ENCODE results near the gene SYT15.
"Not testable (repeated sequence)": the region's sequence is repeated elsewhere in the genome, so short reads cannot be mapped to it uniquely, and the experiment has no call there.

SYT15 gene

DNA sequence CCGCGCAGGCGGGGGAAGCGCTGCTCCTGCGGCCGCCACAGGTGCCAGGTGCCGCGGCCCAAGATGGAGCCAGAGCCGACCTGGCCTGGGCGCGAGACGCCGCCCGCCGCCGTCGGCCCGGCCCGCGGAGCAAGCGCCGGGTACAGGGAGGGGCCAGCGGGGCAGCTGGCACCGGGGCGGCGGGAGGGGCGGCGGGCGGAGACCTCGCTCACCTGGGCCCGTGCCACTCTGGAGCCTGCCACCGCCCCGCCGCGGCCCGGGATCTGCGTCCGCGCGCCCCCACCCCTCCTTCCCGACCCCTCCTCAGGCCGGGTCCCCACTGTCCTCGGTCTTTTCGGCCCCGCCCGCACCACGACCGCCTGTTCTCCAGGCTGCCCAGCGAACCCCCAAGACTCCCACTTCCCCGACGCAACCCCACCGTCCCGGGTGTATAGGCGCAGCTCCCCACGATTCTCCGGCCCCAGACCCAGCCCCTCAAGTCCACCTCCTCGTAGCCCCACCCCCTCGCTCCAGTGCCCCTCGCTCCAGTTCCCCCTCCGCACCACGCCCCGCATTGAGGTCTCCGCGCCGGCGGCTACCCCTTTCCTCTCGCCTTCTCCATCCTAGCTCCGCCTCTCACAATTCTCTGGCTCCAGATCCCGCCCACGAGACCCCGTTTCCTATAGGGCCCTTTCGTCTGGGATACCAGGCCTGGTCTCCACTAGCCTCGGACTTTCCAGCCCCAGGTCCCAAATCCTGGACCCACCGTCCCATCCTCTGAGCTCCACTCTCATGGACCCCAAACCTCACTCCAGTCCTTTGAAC is 22.2 kb upstream of the SYT15 start, which contains the start of gene GPRIN2:
Gene GPRIN2 (minus strand): TSS at position 144 of the 804 bp plus-strand sequence. CDS start 5,922 bp downstream, outside the sequence.
- DNase-seq (ENCODE audit: low spot score): no peak

DNA sequence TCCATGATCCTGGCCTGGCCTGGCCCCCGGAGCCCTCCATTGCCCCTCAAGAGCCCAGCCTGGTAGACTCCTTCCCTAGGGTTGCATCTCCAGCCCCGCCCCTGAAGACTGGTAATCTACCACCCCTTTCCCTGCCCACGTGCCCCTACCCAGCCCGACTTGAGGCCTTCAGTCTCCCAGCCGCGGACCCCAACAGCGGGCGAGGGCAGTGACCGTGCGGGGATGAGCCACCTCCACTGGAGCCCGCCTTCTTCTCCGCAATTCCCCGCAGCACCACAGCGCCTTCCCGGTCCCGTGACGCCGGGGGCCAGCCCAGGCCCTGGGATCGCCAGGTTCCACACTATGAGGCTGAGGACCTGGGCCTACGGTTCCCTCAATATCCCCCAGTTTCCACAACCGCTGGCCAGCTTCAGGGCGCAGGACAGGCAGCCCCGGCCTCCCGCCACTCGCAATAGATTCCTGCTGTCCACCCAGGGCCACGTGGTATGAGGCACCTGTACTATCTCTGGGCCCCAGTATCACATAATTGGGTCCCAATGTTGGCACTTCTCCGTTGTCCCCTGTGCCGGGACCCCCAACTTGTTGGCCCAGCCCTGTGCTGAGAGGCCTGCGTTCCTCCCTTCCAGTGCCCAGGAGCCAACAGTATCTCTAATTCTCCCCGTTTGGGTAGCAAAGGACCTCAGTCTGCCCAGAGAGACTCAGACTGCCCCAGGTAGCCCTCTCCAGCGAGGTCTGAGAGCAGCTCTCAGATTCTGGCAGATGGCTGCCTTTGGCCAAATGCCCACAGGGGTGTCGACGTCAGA is 21.4 kb upstream of the SYT15 start:
- DNase-seq (ENCODE audit: low spot score): no peak

DNA sequence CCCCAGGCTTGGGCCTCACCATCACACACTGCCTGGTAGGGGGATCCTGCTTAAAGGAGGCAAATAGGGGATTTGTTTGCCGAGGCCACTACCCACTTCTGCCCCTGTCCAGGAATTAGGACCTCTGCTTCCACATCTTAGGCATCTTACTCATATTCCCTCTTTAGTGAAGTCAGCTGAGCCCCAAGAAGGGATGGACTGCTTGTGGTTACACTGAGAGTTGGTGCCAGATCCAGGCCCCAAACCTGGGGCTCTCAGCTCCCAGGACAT is 20.9 kb upstream of the SYT15 start:
- DNase-seq (ENCODE audit: low spot score): no peak

DNA sequence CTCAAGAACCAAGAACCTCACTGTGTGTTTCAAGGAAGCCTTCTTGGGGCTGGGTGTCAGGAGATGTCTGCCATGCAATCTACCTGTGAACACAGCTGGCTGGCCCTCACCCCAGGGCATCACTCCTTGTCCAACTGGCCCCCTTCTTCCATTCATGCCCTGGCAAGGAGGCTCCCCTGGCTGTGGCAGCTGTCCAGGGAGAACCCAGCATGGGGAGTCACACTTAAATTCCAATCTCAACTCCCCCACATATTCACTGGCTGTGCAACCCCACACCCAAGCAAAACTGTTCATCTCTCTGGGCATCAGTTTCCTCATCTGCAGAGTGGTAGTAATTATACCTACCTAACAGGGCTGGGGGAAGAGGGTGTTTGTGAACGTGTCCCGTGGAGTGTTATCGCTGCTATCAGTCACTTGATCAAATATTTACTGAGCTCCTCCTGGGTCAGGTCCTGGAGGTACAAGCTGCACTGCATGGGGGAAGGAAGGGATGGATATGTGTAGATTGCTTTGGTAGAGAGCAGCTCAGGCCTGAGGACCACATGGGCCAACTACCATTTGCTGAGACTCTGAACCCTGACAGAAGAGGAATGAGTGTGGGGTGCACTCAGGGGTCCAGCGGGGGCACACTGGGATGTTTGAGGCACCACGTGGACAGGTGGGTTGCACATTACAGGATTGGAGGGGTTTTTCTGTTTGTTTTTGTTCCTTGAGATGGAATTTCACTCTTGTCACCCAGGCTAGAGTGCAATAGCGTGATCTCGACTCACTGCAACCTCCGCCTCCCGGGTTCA is 20.3 kb upstream of the SYT15 start:
- no peak for DNase-seq (ENCODE audit: low spot score)

DNA sequence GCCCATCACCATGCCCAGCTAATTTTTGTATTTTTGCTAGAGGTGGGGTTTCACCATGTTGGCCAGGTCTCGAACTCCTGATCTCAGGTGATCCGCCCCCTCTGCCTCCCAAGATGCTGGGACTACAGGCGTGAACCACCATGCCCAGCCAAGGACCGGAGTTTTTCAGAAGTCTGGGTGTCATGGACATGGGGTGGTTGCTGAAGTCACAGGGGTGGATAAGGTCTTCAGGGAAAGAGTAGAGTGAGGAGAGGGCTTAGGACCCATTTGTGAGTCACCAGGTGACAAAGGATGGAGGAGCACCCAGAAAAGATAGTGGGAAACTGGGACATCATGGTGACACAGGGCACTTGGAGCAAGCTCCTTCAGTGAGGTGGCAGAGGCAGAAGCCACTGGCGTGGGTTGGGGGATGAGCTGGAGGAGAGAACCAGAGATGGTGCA is 19.7 kb upstream of the SYT15 start:
- DNase-seq (ENCODE audit: low spot score): no peak

DNA sequence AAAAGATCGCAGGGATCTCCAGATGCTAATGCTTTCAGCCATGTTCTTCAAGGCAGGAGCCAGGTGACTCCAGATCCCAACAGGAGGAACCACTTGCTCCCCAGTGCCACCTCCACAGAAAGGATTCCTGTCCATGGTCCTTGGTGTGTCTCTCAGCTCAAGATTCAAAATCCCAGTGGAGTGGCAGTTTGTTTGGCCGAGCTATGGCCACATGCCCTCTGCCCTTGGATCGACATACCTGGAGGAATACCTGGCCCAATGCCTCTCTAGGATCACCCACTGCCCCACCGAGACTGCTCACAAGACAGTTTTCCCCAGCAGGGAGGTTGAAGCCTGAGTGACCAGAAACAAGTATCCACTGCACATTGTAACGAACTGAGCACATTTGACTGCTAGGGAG is 18.5 kb upstream of the SYT15 start:
- no peak for DNase-seq (ENCODE audit: low spot score)

DNA sequence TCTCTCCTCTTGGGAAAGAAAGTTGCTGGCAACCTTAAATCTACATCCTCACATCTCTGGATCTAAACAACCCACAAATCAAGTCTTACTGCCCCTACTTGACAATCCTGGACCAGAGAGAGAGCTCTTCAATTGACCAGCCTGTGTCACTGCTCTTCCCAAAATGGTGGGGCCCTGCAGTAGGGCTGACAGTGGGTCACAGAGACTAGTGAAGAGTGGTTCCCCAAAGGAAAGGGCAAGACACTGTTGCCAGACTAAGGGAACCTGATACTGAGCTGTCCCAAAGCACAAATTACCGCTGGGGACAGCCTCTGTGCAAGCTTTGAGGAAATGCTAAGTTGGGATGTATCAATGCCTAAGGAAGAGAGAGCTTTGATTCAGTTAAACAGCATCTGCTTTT is 18.0 kb upstream of the SYT15 start:
- no peak for DNase-seq (ENCODE audit: low spot score)

DNA sequence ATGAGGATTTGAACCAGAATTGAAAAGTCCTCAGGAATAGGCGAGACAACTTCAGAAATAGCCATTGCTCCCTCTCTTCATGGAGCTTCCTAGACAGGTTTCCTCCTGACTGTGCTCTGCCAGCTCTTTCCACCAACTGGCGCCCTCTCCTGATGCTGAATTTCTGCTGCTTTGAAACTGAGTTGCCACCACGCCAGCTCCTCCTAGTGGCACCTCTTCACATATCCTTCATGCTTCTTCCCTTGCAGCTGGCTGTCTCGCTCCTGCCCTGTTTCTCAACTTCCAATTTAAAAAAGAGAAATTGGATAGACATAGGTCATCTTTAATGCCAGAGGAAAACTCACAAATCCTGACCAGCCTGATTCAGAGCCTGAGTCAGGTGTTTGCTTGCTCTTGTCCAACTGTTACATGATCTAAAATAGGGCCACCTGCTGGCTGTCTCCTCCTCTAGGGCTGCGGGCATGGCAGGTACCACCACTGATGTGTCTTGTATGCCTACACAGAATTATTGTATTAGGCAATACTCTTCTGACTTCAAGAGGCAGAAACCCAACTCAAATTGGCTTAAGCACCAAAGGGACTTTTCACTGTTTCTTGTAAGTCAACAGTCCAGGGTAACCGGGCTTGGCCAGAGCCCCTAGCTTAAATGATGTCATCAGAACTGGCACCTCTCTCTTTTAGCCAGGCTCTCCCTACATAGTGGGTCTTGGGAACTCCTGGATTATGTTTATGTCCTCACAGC is 13.2 kb upstream of the SYT15 start:
- DNase-seq (ENCODE audit: low spot score): peak; percentile 36

DNA sequence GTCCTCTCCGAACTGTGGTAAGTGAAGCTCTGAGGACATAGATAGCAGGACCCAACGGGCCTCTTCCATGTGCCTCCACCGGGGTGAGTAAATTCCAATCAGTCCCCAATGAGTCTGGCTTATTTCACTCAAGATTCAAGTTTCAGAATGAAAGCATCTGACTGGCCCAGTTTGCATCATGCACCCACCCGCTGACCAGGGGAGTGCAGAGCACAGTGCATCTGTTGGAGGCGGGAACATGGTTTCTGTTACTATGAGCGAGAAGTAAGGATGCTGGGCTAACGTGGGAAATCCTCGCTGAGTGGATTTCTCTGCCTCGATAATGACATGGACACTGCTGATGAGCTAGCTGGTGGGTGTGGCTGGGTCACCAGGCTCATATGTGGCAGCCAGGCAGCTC is 11.8 kb upstream of the SYT15 start:
- not testable (repeated sequence) for DNase-seq (ENCODE audit: low spot score)

DNA sequence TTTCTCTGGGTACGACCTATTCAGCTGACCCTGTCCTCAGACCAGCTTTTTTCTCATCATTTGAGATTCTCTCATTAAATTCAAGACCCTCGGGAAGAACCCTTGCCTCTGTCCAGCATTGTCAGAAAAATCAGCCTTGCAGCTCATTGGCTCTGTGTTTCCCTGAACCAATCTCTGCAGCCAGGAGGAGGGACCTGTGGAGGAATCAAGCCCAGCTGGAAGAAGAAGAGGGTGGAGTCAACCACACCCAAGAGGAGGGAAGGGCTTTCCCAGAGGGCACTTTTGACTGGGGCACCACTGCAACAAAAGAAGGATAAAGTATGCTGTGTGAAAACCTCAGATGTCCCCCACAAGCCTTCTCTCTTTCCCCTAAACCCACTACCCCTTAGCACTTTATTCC is 8.3 kb upstream of the SYT15 start:
- not testable (repeated sequence) for DNase-seq (ENCODE audit: low spot score)

DNA sequence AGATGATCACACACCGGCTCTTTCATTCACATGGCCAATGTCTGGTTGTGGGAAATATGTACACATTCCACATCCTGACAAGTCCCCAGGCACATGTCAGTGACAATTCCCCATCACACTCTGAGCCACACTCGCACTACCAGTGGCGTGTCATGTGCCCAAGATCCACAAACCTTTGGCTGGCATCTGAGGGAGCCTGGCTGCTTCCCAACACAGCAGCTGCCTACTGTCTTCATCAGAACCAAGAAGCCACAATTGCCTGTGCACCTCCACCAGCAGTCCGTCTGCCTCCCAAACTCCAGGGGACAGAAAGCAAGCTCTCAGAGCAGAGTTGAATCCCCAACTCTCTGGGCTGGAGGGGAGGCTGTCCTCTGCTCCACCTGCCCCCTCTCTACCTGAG is 6.2 kb upstream of the SYT15 start:
- not testable (repeated sequence) for DNase-seq (ENCODE audit: low spot score)

DNA sequence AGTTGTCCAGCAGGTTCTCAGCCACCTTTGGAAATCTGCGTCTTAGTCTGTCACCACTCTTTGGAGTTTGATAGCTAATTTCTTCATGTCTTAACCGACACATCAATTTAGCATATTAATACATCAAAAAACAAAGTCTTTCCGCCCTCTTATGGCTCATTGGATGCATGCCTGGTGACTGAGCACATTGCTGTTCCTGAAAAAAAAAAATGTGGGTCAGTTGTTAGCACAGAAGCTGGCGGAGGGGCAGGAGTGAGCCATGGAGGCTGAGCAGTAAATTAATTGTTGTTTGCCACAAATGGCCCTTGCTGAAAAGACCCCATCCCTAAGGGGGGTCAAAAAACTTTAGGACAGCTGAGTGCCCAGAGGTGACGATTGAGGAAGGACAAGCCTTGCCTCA is 5.6 kb upstream of the SYT15 start:
- DNase-seq (ENCODE audit: low spot score): not testable (repeated sequence)

DNA sequence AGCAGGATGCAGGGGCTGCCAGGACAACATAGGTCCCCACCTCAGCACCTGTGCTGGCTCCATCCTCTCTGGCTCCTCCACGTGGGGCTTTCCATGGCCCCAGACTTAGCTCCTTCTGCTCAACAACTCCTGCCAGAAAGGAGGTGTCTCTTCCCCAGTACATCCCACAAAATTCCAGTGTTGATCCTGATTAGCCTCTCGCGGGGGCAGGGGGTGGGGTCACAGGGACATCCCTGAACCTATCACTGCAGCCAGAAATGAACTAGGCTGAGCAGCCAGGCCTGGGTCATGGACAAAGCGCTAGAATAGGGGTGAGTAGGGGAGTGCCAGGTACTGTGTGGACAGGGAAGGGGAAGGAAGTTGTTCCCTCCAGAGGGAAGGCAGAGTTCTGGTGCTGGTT is 5.0 kb upstream of the SYT15 start:
- not testable (repeated sequence) for DNase-seq (ENCODE audit: low spot score)

DNA sequence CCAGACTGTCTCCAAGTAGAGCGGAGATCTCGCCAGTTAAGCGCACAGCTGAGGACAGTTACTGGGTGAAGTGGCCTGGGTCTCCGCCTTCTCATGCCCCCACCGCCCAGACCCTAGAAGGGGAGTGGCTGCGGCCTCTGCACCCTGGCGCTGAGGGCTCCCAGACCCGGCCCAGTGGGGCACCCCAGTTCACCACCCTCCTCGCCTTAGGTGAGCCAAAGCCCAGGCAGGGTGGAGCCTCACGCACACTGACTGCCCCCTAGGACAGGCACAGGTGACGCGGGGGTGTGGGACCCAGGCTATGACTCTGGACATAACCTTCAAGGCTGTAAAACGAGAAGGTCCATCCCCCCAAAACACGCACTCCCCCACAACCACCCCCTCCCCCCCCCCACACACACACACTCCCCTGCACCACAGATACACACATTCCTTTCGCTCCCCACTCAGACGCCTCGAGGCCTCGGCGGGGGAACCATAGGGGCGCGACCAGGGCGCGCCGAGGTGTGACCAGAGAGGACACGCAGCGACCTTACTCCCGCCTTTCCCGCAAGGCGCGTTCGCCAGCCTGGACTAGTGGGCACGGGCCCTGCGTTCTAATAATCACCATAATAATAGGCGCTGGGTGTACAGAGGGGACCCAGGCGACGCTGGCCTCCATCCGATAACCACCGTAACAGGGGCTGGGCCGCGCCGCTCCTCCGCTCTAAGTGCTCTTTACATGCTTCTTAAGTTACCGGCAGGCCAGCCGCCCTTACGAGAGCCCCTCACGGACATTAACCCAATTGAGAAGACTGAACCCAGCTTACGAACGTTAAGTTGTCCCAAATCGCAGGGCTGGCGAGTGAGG is 1.1 kb upstream of the SYT15 start:
- not testable (repeated sequence) for DNase-seq (ENCODE audit: low spot score)

DNA sequence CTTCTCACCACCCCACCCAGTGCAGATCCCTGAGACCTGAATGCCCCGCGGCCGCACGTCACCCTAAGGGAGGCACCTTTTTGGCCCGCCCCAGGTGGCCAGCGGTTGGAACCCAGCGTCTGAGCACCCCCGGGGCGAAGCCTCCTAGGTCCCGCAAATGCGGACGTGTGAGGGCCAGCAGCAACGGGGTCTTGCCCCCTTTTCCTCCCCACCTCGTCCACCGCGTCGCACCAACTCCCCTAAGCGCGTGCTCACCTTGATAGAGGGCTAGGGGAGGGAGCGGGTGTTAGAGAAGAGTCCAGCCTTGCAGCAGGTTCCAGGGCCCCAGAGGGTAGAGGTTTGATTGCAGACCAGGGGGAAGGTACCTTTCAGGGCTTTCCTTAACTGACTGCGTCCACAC is 450 bp downstream of the SYT15 start:
- DNase-seq (ENCODE audit: low spot score): not testable (repeated sequence)

DNA sequence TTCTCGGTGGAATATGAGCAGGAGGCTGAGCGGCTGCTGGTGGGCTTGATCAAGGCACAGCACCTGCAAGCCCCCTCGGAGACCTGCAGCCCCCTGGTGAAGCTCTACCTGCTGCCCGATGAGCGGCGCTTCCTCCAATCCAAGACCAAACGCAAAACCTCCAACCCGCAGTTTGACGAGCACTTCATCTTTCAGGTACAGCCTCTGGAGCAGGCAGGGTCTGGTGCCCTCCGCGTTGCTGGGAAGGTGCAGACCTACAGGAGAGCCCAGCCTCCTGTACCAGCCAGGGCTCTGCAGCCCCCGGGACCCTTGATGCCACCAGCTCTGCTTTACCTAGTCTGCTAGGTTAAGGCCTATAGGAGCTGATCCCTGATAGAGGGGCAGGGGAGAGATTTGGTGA is 3.1 kb downstream of the SYT15 start:
- not testable (repeated sequence) for DNase-seq (ENCODE audit: low spot score)

DNA sequence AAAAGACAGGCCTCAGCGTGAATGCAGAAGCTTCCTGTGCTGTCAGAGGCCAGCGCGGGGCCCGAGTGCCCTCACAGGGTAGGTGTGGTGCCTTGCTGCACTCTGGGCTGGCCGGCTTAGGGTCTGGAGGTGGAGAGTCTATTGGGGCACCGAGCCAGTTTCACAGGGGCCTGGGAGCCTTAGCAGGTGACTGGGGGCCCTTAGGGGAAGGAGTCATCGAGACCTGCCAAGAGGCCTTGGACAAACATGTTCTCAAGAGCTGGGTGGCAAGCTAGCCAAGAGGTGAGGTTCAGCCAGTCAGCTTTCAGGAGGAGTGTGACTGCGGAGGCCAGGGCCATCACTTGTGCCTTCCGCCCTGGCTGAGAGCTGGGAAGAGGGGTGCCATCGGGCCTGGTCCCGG is 3.6 kb downstream of the SYT15 start:
- DNase-seq (ENCODE audit: low spot score): not testable (repeated sequence)

DNA sequence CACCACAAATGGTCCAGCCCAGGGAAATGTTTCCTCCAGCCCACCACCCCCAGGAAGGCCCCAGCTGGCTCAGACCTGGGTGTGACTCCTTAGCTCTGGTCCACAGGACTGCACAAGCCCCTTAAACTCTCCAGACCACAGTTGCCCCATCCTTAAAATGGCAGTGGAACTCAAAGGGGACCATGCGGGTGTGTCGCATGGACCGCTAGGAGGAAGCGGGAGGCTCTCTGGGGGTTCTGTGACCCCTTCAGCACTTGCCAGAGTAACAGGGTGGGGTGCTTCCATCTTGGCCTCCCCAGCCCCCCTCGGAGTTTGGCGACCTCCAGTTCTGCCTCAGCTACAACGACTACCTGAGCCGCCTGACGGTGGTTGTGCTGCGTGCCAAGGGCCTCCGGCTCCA is 5.3 kb downstream of the SYT15 start:
- not testable (repeated sequence) for DNase-seq (ENCODE audit: low spot score)

DNA sequence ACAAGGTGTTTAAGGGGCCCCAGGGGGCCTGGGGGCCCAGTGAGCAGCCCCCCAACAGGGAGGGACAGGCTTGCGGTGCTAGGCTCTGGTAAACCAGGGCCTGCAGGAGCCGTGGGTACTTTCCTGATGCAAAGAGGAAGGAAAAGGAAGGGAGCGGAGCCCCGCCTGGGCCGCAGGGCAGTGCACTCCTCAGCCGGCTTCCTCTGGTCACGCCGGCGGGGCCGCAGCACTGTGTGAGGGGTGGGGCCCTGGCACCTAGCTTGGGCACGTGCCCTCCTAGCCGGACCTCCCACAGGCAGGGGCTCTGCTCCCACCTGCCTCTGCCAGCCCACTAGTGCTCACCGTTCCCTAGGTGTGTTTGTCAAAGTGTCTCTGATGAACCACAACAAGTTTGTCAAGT is 6.3 kb downstream of the SYT15 start:
- DNase-seq (ENCODE audit: low spot score): not testable (repeated sequence)

DNA sequence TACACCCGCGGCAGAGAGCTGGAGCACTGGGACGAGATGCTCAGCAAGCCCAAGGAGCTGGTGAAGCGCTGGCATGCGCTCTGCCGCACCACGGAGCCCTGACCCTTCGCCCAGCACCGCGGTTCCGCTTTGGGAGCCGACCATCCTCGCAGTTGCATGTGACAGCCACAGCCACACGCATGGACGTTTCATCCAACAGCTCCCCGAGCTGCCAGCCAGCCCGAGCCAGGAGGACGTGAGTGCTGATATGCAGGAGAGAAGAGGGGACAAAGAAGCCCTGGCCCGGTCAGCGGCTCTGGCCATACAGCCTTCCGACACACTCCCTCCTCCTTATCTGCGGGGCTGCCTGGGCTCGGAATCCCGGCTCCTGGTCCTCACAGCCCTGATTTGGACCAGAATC is 8.6 kb downstream of the SYT15 start:
- not testable (repeated sequence) for DNase-seq (ENCODE audit: low spot score)

DNA sequence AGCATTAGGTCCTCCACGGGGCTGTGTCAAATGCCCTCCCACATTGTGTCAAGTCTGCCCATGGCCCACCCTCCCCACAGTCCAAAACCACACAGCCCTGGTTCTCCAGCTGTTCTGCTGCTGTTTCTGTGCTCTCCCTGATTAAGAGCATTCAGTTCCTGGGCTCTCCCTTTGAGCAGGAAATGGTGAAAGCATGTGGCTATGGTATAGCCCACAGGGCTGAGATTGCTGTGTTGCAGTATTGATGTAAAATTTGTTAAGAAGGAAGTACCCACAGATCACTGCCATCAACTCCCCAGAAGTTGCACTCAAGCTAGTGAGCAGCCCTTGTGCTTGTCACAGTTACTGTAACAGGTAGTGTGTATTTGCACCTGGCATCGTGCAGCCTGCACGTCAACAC is 9.3 kb downstream of the SYT15 start:
- not testable (repeated sequence) for DNase-seq (ENCODE audit: low spot score)

Data from hematopoietic multipotent progenitor cell treated with erythropoietin and hydrocortisone succinate and interleukin-3 and kit ligand, for 15 days (in vitro differentiated cells).